Uterus (tissue), 4 donors: ENCODE results near the gene COL26A1. TPM values are rescaled to one million over a fixed set of nuclear protein-coding genes. Genes with fewer than 3 reads are reported as not detected.
"Not testable (repeated sequence)": the region's sequence is repeated elsewhere in the genome, so short reads cannot be mapped to it uniquely, and the experiment has no call there.

Experiments
- DNase-seq, 2 donors: peaks; one replicate each; pipeline ENCODE4 v3.0.0-alpha.2; 2019 to 2020
- H3K27ac ChIP-seq, 2 donors: fragments of 200-600 bp; sonication (generic); 1 replicate in 1 of 2; 2 replicates in 1 of 2; pipeline ENCODE4 v1.5.1; 2016 to 2018
- H3K27me3 ChIP-seq, 2 donors: fragments of 200-600 bp; sonication (generic); one replicate each; pipeline ENCODE4 v1.5.1; 2018 to 2019; ENCODE audit warnings: control low read depth in 1 of 2
- H3K36me3 ChIP-seq, 2 donors: fragments of 200-600 bp; sonication (generic); one replicate each; pipeline ENCODE4 v1.5.1; 2019; ENCODE audit warnings: control low read depth in 1 of 2
- H3K4me1 ChIP-seq, 2 donors: fragments of 200-600 bp; sonication (generic); one replicate each; pipeline ENCODE4 v1.5.1; 2018 to 2019; ENCODE audit warnings: control low read depth in 1 of 2
- H3K4me3 ChIP-seq, 2 donors: fragments of 200-600 bp; sonication (generic); 1 replicate in 1 of 2; 2 replicates in 1 of 2; pipeline ENCODE4 v1.5.1; 2018 to 2019; ENCODE audit warnings: mild to moderate bottlenecking in 1 of 2
- H3K9me3 ChIP-seq, 2 donors: fragments of 200-600 bp; sonication (generic); one replicate each; pipeline ENCODE4 v1.5.1; 2019; ENCODE audit warnings: control low read depth in 1 of 2
- POLR2A ChIP-seq, 2 donors: fragments of 450-650 bp; IDR thresholded peaks; one replicate each; pipeline ENCODE4 v1.6.1; 2016; ENCODE audit warnings: antibody characterized with exemption in 2 of 2, mild to moderate bottlenecking in 1 of 2, moderate library complexity in 1 of 2
- intact Hi-C: fragments of 100-400 bp; cut with DNase I; formaldehyde crosslinking; loops from one replicate; pipeline ENCODE4 v1.15.1; 2023; ENCODE audit warnings: low total_unique reads
- total RNA-seq, 4 donors: library from RNA; depleted of rRNA in 3 of 4; stranded (reverse); fragments of >200 nt in 3 of 4; gene quantifications; one replicate each; pipeline versions ENCODE4 v1.1.0 to v1.2.4, GENCODE V29; 2014 to 2023
- TF ChIP-seq, protein P1 (sequence below), 4 experiments: fragments of 200-600 bp in 2 of 4; fragments of 450-650 bp in 2 of 4; sonication (generic) in 2 of 4; IDR thresholded peaks; one replicate each; pipeline ENCODE4 v1.5.1; 2016 to 2019; ENCODE audit warnings: antibody characterized with exemption in 4 of 4, mild to moderate bottlenecking in 2 of 4, moderate library complexity in 1 of 4
- donor health status: DM: yes; HTN: yes; CAD: no.

COL26A1 gene
- total RNA-seq, 4 donors from 2014 or later = 0.30 to 11.8 TPM; not detected in 2

DNA sequence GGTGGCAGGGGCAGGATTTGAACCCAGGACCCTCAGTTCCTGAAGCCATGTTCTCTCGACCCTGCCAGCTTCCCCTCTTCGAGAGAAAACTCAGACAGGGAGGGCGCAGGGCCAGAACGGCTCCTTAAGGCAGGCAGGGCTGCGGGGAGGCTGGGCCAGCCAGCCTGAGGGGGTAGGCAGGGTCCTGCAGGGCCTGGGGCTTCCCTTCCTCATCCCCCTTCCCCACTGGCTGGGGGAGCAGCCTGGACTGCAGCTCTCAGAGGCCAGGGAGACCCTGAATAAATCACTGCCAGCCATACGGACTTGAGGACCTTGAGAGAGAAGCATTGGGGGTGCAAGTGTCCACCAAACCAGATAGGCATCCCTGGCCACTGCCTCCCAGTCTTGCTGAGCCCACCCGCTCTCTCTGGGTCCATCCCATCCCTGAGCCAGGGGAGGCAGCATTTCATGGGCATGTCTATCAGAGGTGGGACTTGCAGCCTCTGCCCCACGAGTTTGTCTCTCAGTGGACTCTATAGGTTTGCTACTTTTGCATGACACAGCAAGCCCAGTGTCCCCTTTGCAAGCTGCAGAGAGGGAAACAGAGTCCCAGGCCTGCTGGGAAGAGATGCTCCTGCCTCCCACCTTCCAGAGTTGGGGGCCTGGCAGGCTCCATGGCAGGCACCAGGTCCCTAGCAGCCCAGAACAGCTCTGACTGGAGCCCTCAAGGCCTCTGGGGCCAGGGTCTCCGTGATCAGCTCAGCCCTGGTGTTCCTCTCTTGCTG lies 195.5 kb downstream of the COL26A1 start:
- H3K9me3 ChIP-seq = no peaks in the 10 kb centered on the region
- no peaks in the 10 kb centered on the region for H3K36me3 ChIP-seq
- H3K4me1 ChIP-seq = no peaks in the 10 kb centered on the region
- peak in 1 of 2 donors; percentile 3 for DNase-seq
- no peak overlapping the region for H3K4me3 ChIP-seq
- intact Hi-C loops = no loop called here
- H3K27me3 ChIP-seq = no peaks in the 10 kb centered on the region
- TF ChIP-seq, protein P1, sequence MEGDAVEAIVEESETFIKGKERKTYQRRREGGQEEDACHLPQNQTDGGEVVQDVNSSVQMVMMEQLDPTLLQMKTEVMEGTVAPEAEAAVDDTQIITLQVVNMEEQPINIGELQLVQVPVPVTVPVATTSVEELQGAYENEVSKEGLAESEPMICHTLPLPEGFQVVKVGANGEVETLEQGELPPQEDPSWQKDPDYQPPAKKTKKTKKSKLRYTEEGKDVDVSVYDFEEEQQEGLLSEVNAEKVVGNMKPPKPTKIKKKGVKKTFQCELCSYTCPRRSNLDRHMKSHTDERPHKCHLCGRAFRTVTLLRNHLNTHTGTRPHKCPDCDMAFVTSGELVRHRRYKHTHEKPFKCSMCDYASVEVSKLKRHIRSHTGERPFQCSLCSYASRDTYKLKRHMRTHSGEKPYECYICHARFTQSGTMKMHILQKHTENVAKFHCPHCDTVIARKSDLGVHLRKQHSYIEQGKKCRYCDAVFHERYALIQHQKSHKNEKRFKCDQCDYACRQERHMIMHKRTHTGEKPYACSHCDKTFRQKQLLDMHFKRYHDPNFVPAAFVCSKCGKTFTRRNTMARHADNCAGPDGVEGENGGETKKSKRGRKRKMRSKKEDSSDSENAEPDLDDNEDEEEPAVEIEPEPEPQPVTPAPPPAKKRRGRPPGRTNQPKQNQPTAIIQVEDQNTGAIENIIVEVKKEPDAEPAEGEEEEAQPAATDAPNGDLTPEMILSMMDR (IDR thresholded peaks at IDR 0.05) = no peak
- no peak for TF ChIP-seq POLR2A (IDR thresholded peaks at IDR 0.05)
- H3K27ac ChIP-seq = no peak overlapping the region

DNA sequence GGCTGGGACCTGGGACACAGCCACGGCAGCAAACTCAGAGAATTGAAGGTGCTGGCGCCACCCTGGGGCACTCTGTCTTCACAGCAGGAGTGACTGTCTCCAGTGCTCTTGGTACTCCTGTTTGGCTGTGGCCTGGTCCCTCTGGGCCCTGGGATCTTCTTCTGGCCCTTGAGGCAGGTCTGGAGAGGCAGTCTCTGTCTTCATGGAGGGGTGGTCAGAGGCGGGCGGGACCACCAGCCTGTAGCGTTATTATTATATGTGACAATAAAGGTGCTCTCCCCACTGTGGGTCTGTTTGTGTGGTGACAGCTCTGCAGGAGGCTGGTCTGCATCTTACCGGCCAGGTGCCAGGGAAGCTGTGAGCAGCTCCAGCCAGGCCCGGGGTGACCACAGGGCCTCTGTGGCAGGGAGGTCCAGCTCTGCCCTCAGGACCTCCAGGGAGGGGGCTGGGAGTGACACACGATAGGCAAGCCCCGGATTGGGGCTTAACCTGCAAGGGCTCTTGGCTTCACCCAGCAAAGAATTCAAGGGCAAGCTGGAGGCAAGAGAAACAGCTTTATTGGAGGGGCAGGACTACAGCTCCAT lies 196.2 kb downstream of the COL26A1 start:
- Histone ChIP-seq H3K36me3 (no peaks in the 10 kb centered on the region), H3K4me3 (no peak overlapping the region), H3K27ac (no peak overlapping the region), H3K27me3 (no peaks in the 10 kb centered on the region), H3K4me1 (no peaks in the 10 kb centered on the region), H3K9me3 (no peaks in the 10 kb centered on the region)
- no peak for TF ChIP-seq POLR2A (IDR thresholded peaks at IDR 0.05)
- TF ChIP-seq, protein P1 (IDR thresholded peaks at IDR 0.05) = no peak
- intact Hi-C loops = no loop called here
- peak in 1 of 2 donors; percentile 8 for DNase-seq

DNA sequence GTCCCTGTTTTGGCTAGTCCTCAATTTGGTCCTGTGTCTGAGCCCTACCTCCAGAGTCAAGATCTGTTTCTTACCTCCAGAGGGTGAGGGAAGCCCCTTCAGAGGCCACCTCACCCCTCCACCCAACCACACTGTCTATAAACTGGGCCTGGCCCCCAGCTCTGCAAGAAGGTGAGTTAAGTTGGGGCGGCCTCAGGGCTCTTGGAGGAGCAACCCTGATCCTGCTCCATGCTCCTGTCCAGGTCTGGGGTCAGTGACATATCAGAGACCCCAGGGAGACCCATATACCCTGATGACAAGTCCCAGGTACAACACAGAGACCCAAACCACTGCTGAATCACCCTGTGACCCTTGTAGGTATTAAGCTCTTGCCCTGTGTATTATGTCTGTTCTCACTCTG lies 196.9 kb downstream of the COL26A1 start:
- intact Hi-C loops = no loop called here
- Histone ChIP-seq H3K36me3 (no peaks in the 10 kb centered on the region), H3K27ac (no peak overlapping the region), H3K9me3 (no peaks in the 10 kb centered on the region), H3K4me3 (no peak overlapping the region), H3K27me3 (no peaks in the 10 kb centered on the region), H3K4me1 (no peaks in the 10 kb centered on the region)
- TF ChIP-seq, protein P1 (IDR thresholded peaks at IDR 0.05) = no peak
- TF ChIP-seq POLR2A (IDR thresholded peaks at IDR 0.05) = no peak
- peak in 1 of 2 donors; percentile 3 for DNase-seq

DNA sequence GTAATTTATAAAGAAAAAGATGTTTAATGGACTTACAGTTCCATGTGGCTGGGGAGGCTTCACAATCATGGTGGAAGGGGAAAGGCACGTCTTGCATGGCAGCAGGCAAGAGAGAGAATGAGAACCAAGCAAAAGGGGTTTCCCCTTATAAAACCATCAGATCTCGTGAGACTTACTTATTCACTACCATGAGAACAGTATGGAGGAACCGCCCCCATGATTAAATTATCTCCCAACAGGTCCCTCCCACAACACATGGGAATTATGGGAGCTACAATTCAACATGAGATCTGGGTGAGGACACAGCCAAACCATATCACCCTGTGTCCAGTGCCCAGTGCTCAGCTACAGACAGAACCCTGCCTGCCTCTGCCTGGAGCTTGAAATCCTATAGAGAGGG lies 197.3 kb downstream of the COL26A1 start:
- H3K27ac ChIP-seq, H3K9me3 ChIP-seq, H3K36me3 ChIP-seq, H3K4me1 ChIP-seq, intact Hi-C loops, DNase-seq, H3K27me3 ChIP-seq, H3K4me3 ChIP-seq: not testable (repeated sequence)

DNA sequence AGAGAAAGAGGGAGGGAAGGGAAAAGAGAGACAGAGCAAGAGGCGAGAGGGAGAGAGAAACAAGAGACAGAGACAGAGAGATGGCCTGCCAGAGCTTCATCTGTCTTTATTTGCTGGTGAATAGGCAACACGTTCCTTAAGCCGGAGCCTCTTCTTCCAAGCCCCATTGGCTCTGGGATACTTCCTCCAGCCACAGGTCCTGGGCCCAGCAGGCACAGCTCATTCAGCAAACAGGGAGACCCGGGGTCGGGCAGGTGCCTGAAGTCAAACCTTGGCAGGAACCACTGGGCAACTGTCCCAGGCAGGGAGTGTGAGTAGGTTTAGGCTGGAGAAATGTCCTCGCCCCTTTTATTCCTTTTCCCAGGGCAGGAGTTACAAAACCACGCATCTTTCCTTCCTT lies 198.2 kb downstream of the COL26A1 start:
- H3K27me3 ChIP-seq = no peaks in the 10 kb centered on the region
- H3K4me3 ChIP-seq = no peak overlapping the region
- intact Hi-C loops = no loop called here
- no peak for TF ChIP-seq POLR2A (IDR thresholded peaks at IDR 0.05)
- TF ChIP-seq, protein P1 (IDR thresholded peaks at IDR 0.05) = no peak
- no peak overlapping the region for H3K27ac ChIP-seq
- no peaks in the 10 kb centered on the region for H3K9me3 ChIP-seq
- no peaks in the 10 kb centered on the region for H3K36me3 ChIP-seq
- no peaks in the 10 kb centered on the region for H3K4me1 ChIP-seq
- peak in 1 of 2 donors; percentile 9 for DNase-seq

DNA sequence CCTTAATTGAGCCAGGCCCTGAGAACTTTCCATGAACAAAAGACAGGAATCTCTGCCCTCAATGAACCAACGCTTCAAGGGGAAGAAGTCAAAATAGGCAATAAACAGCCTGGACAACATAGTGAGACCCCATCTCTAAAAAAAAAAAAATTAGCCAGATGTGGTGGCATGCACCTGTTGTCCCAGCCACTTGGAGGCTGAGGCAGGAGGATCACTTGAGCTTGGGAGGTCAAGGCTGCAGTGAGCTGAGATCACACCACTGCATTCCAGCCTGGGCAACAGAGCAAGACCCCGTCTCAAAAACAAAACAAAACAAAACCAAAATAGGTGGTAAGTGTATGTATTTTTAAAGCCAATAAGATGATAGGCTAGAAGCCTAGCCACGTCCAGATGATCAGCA lies 198.6 kb downstream of the COL26A1 start:
- DNase-seq, H3K27ac ChIP-seq, H3K4me1 ChIP-seq, H3K4me3 ChIP-seq, H3K9me3 ChIP-seq, H3K36me3 ChIP-seq, H3K27me3 ChIP-seq, intact Hi-C loops: not testable (repeated sequence)
